WTC11 (cell line): ENCODE results near the gene SPATA12. TPM values are rescaled to one million over a fixed set of nuclear protein-coding genes. Genes with fewer than 3 reads are reported as not detected.

ENCODE experiments used
- ATAC-seq: fragments of 200-7000 bp; cut with Tn5 transposase; 2 replicates; pipeline ENCODE4 v1.10.0; 2021; ENCODE audit warnings: mild to moderate bottlenecking, moderate library complexity
- CTCF ChIA-PET: fragments of 300-600 bp; sonication (Branson Sonifier 250); formaldehyde crosslinking; loops from one replicate; lab custom pipeline; 2021; ENCODE audit warnings: antibody characterized with exemption; lab: Charles Lee
- POLR2A ChIA-PET: fragments of 350-600 bp; sonication (Branson Sonifier 250); formaldehyde crosslinking; loops from one replicate; lab custom pipeline; 2021; ENCODE audit warnings: antibody characterized with exemption; lab: Charles Lee
- DNase-seq: peaks from one replicate; pipeline ENCODE4 v3.0.0; 2021; ENCODE audit warnings: low spot score
- H3K27ac Mint-ChIP-seq: 2 replicates; pipeline ENCODE4 v1.8.0; 2021; ENCODE audit warnings: mixed read lengths
- H3K27me3 Mint-ChIP-seq: 2 replicates; pipeline ENCODE4 v1.8.0; 2021; ENCODE audit warnings: low read depth, mild to moderate bottlenecking, moderate library complexity, mixed read lengths
- H3K36me3 Mint-ChIP-seq: 2 replicates; pipeline ENCODE4 v1.8.0; 2021; ENCODE audit warnings: mixed read lengths
- H3K4me1 Mint-ChIP-seq: 2 replicates; pipeline ENCODE4 v1.8.0; 2022; ENCODE audit warnings: mixed read lengths
- H3K4me3 Mint-ChIP-seq: 2 replicates; pipeline ENCODE4 v1.8.0; 2021; ENCODE audit warnings: mild to moderate bottlenecking, moderate library complexity, mixed read lengths
- H3K9me3 Mint-ChIP-seq: 2 replicates; pipeline ENCODE4 v1.8.0; 2021; ENCODE audit warnings: mixed read lengths
- CBFB ChIP-seq: sonication (generic); formaldehyde crosslinking; IDR thresholded peaks from 2 replicates; pipeline ENCODE4 v1.8.1; 2022; ENCODE audit warnings: mild to moderate bottlenecking, low read depth, missing genetic modification reagents
- HMGA2 ChIP-seq: fragments of 250-450 bp; sonication (Bioruptor Pico); IDR thresholded peaks from 2 replicates; pipeline ENCODE4 v1.4.0; 2021; ENCODE audit warnings: mild to moderate bottlenecking, moderate library complexity
- MLX ChIP-seq: sonication (generic); formaldehyde crosslinking; IDR thresholded peaks from 2 replicates; pipeline ENCODE4 v1.8.1; 2023; ENCODE audit warnings: mild to moderate bottlenecking, missing genetic modification reagents, moderate library complexity
- NFYB ChIP-seq: sonication (generic); formaldehyde crosslinking; conservative IDR thresholded peaks from 2 replicates; pipeline ENCODE4 v1.8.0; 2022; ENCODE audit warnings: low read depth, missing genetic modification reagents
- OVOL2 ChIP-seq: fragments of 250-450 bp; sonication (Bioruptor Pico); IDR thresholded peaks from 2 replicates; pipeline ENCODE4 v1.9.0; 2021; ENCODE audit warnings: mild to moderate bottlenecking, borderline replicate concordance
- SMAD4 ChIP-seq: sonication (generic); formaldehyde crosslinking; IDR thresholded peaks from 2 replicates; pipeline ENCODE4 v1.8.0; 2022; ENCODE audit warnings: mild to moderate bottlenecking, missing genetic modification reagents
- USF2 ChIP-seq: sonication (generic); formaldehyde crosslinking; IDR thresholded peaks from 2 replicates; pipeline ENCODE4 v1.8.1; 2023; ENCODE audit warnings: mild to moderate bottlenecking, missing genetic modification reagents, moderate library complexity
- ZNF219 ChIP-seq: sonication (generic); formaldehyde crosslinking; IDR thresholded peaks from 2 replicates; pipeline ENCODE4 v1.8.0; 2023; ENCODE audit warnings: missing genetic modification reagents, mild to moderate bottlenecking, borderline replicate concordance
- ZNF416 ChIP-seq: fragments of 250-450 bp; sonication (Bioruptor Pico); IDR thresholded peaks from 2 replicates; pipeline ENCODE4 v1.9.0; 2021; ENCODE audit warnings: mild to moderate bottlenecking, inconsistent platforms
- total RNA-seq: library from RNA; stranded (reverse); gene quantifications from 3 replicates; pipeline ENCODE4 v1.2.3, GENCODE V29; 2021

The SPATA12 gene
- total RNA-seq, 1 experiment from 2014 or later = 0.39 TPM

GRCh38 chr3:57120451-57121174 lies 60.1 kb downstream of the SPATA12 start:
- H3K27me3 Mint-ChIP-seq = peaks cover 23% of the 10 kb centered on the region
- TF ChIP-seq ZNF416 (CRISPR knock-in tag) (no peak), NFYB (CRISPR knock-in tag) (no peak), ZNF219 (no peak), OVOL2 (CRISPR knock-in tag) (no peak), USF2 (CRISPR knock-in tag) (no peak), MLX (no peak), SMAD4 (CRISPR knock-in tag) (no peak), HMGA2 (CRISPR knock-in tag) (no peak), CBFB (CRISPR knock-in tag) (no peak)
- H3K4me3 Mint-ChIP-seq = no peak overlapping the region
- ChIA-PET POLR2A (interaction anchor here (0.5 kb wide), 1 partner anchor 39 kb away, joined by 5 read pairs; no protein-coding TSS in a partner anchor), CTCF (interaction anchor here (1.0 kb wide), 1 partner anchor 9 kb away, joined by 5 read pairs; no protein-coding TSS in a partner anchor)
- no peak for ATAC-seq
- H3K4me1 Mint-ChIP-seq = peaks cover 71% of the 10 kb centered on the region
- no peaks in the 10 kb centered on the region for H3K9me3 Mint-ChIP-seq
- no peak for DNase-seq
- H3K36me3 Mint-ChIP-seq = peaks cover 12% of the 10 kb centered on the region
- H3K27ac Mint-ChIP-seq = no peak overlapping the region

Other genes starting within 250 kb of the SPATA12 start
- 59.1 to 72.9 TPM (median 66.0 TPM) in 3 replicates for gene IL17RD, start 104.7 kb downstream of the SPATA12 start, total RNA-seq
- gene HESX1, start 139.3 kb downstream of the SPATA12 start, total RNA-seq = 4.5 to 5.6 TPM (median 4.8 TPM) in 3 replicates
- 31.2 to 35.8 TPM (median 32.0 TPM) in 3 replicates for gene APPL1, start 167.1 kb downstream of the SPATA12 start, total RNA-seq
- gene ASB14, start 232.0 kb downstream of the SPATA12 start, total RNA-seq = not detected in 3 replicates